ENCODE results near the gene CCT8. TPM values are rescaled to one million over a fixed set of nuclear protein-coding genes. Genes with fewer than 3 reads are reported as not detected.
"Not testable (repeated sequence)": the region's sequence is repeated elsewhere in the genome, so short reads cannot be mapped to it uniquely, and the experiment has no call there.

CCT8 gene
- total and polyA plus RNA-seq, 2 of the 4 experiments (the other 2 are of a cell fraction): 172 to 192 TPM

- H3K4me1 ChIP-seq (ENCODE audit: control insufficient read depth, insufficient read depth, low read length); dilution Hi-C loops (cut with HindIII; ENCODE audit: low sequenced_read_pairs, unreplicated experiment); H3K27me3 ChIP-seq (ENCODE audit: control insufficient read depth, insufficient read depth, low read length); intact Hi-C loops (cut with micrococcal nuclease); H3K36me3 ChIP-seq (ENCODE audit: control insufficient read depth, insufficient read depth, low read length); H3K9me1 ChIP-seq (ENCODE audit: insufficient read depth, low read length); POLR2A ChIA-PET (ENCODE audit: unreplicated experiment); H3K9me3 ChIP-seq (ENCODE audit: control insufficient read depth, insufficient read depth, low read length); H2AK9ac ChIP-seq (replicated peaks; ENCODE audit: low read depth, low read length, poor library complexity); BruUV-seq (replicated peaks); DNase-seq: not testable (repeated sequence)
- peak overlapping the region; percentile 73 for H2BK5ac ChIP-seq (ENCODE audit: low read depth, low read length, poor library complexity, severe bottlenecking)
- H3K9ac ChIP-seq (ENCODE audit: low read depth, low read length): peak overlapping the region; percentile 64
- H3K18ac ChIP-seq (ENCODE audit: low read depth, low read length): peak overlapping the region; percentile 96
- H3K4me3 ChIP-seq (ENCODE audit: insufficient read depth, low read depth, low read length): peak overlapping the region; percentile 35
- H2BK15ac ChIP-seq (ENCODE audit: low read depth, low read length): peak overlapping the region; percentile 48; the same call in 1 of the 3 replicates
- H2BK20ac ChIP-seq (ENCODE audit: low read depth, low read length): peak overlapping the region; percentile 83; the same call in 1 of the 2 replicates
- 36% methylated on average over 10 of the region's 50 CpGs; no CpG with 5 or more reads in 1 of the 2 experiments for WGBS, 2 experiments (ENCODE audit: extremely low coverage in 2 of 2, insufficient read length in 1 of 2)
- H4K5ac ChIP-seq (ENCODE audit: low read depth, low read length): peak overlapping the region; percentile 93
- H3K14ac ChIP-seq (replicated peaks; ENCODE audit: low read depth, low read length): peak overlapping the region; percentile 96; the same call in 1 of the 2 replicates
- ATAC-seq (ENCODE audit: low read depth): peak; percentile 1
- CTCF ChIA-PET: interaction anchor here (0.7 to 1.4 kb wide), 2 partner anchors 13 to 59 kb away, joined by 4 to 5 read pairs; no protein-coding TSS in a partner anchor
- H4K8ac ChIP-seq (ENCODE audit: low read depth in 2 of 2, low read length in 2 of 2): peak overlapping the region; percentile 54 to 83; a peak in 3 of 4 replicates
- peak overlapping the region; percentile 82 for H2AFZ ChIP-seq (replicated peaks; ENCODE audit: low read length, poor library complexity)
- in situ Hi-C loops (cut with MboI; ENCODE audit: low sequenced_read_pairs): loop anchor here (25.0 kb wide), 1 partner anchor 2010 kb away; no protein-coding TSS in a partner anchor
- H2BK120ac ChIP-seq (ENCODE audit: low read depth, low read length): peak overlapping the region; percentile 93; the same call in 1 of the 2 replicates
- H4K20me1 ChIP-seq (ENCODE audit: insufficient read depth, low read length): peaks cover 15% of the 10 kb centered on the region
- H2AK5ac ChIP-seq (ENCODE audit: low read depth, low read length): peak overlapping the region; percentile 43
- peak overlapping the region; percentile 82; the same call in 1 of the 2 replicates for H3K56ac ChIP-seq (ENCODE audit: extremely low read depth, insufficient read depth, low read length)
- H3K79me1 ChIP-seq (ENCODE audit: low read depth in 1 of 2, low read length in 2 of 2): peaks cover 0 to 18% of the 10 kb centered on the region in 2 experiments; a peak in 2 of 4 replicates
- H3K4me2 ChIP-seq (ENCODE audit: low read depth, low read length): peak overlapping the region; percentile 95
- H3K4ac ChIP-seq (ENCODE audit: low read depth, low read length): peak overlapping the region; percentile 83
- H4K91ac ChIP-seq (ENCODE audit: insufficient read depth, low read depth, low read length): peak overlapping the region; percentile 80
- peak overlapping the region; percentile 84; the same call in 1 of the 2 replicates for H3K23ac ChIP-seq (ENCODE audit: low read depth, low read length)
- peak overlapping the region; percentile 62 for H3K27ac ChIP-seq (ENCODE audit: insufficient read depth, low read length)
Measured at GRCh38 chr21:29076731-29077640, 3.5 kb upstream of the CCT8 start.

All from IMR-90 (cell line).